Ascending aorta (tissue), 2 donors: ENCODE results near the gene ITGAX. TPM values are rescaled to one million over a fixed set of nuclear protein-coding genes. Genes with fewer than 3 reads are reported as not detected.

Source experiments
- DNase-seq, 2 donors: peaks; one replicate each; pipeline ENCODE4 v3.0.0-alpha.2; 2019; ENCODE audit warnings: low spot score in 2 of 2
- H3K27ac ChIP-seq, 2 donors: fragments of 200-600 bp; sonication (generic); one replicate each; pipeline ENCODE4 v1.5.1; 2016 to 2017; ENCODE audit warnings: mild to moderate bottlenecking in 1 of 2
- H3K27me3 ChIP-seq: fragments of 200-600 bp; sonication (generic); one replicate; pipeline ENCODE4 v1.5.1; 2017
- H3K36me3 ChIP-seq, 2 donors: fragments of 200-600 bp; sonication (generic); one replicate each; pipeline ENCODE4 v1.5.1; 2016
- H3K4me1 ChIP-seq, 2 donors: fragments of 200-600 bp; sonication (generic); one replicate each; pipeline ENCODE4 v1.5.1; 2016 to 2017; ENCODE audit warnings: mild to moderate bottlenecking in 1 of 2
- H3K4me3 ChIP-seq, 2 donors: fragments of 200-600 bp; sonication (generic); one replicate each; pipeline ENCODE4 v1.5.1; 2016 to 2017; ENCODE audit warnings: mild to moderate bottlenecking in 1 of 2
- H3K9me3 ChIP-seq, 2 donors: fragments of 200-600 bp; sonication (generic); one replicate each; pipeline ENCODE4 v1.5.1; 2016
- CTCF ChIP-seq, 3 experiments: fragments of 200-600 bp in 2 of 3; fragments of 450-650 bp in 1 of 3; sonication (generic) in 2 of 3; IDR thresholded peaks; one replicate each; pipeline ENCODE4 v1.5.1; 2016 to 2019; ENCODE audit warnings: antibody characterized with exemption in 3 of 3, mild to moderate bottlenecking in 1 of 3, moderate library complexity in 1 of 3
- intact Hi-C: fragments of 100-400 bp; cut with DNase I; formaldehyde crosslinking; loops from one replicate; pipeline ENCODE4 v1.15.1; 2023
- total RNA-seq: library from RNA; depleted of rRNA; stranded (reverse); fragments of >200 nt; gene quantifications from one replicate; pipeline ENCODE4 v1.1.0, GENCODE V29; 2016

Gene ITGAX
- total RNA-seq, 1 donor from 2014 or later, result 3.6 TPM

GRCh38 chr16:31385680-31386079 lies 30.7 kb downstream of the ITGAX start:
- Histone ChIP-seq H3K4me1 (no peaks in the 10 kb centered on the region), H3K4me3 (no peak overlapping the region), H3K9me3 (no peaks in the 10 kb centered on the region), H3K27me3 (no peaks in the 10 kb centered on the region), H3K27ac (no peak overlapping the region), H3K36me3 (no peaks in the 10 kb centered on the region)
- no peak for DNase-seq
- intact Hi-C loops, result no loop called here
- no peak for TF ChIP-seq CTCF (IDR thresholded peaks at IDR 0.05)

GRCh38 chr16:31386157-31386984 lies 31.4 kb downstream of the ITGAX start:
- no peak overlapping the region for H3K27ac ChIP-seq
- no peak overlapping the region for H3K4me3 ChIP-seq
- no peaks in the 10 kb centered on the region for H3K9me3 ChIP-seq
- TF ChIP-seq CTCF (IDR thresholded peaks at IDR 0.05), result no peak
- intact Hi-C loops, result no loop called here
- DNase-seq, result no peak
- no peaks in the 10 kb centered on the region for H3K36me3 ChIP-seq
- no peaks in the 10 kb centered on the region for H3K4me1 ChIP-seq
- H3K27me3 ChIP-seq, result no peaks in the 10 kb centered on the region

- no peak overlapping the region for H3K4me3 ChIP-seq
- no peaks in the 10 kb centered on the region for H3K4me1 ChIP-seq
- no peaks in the 10 kb centered on the region for H3K9me3 ChIP-seq
- intact Hi-C loops, result no loop called here
- H3K27ac ChIP-seq, result no peak overlapping the region
- DNase-seq, result no peak
- no peak for TF ChIP-seq CTCF (IDR thresholded peaks at IDR 0.05)
- H3K36me3 ChIP-seq, result no peaks in the 10 kb centered on the region
- no peaks in the 10 kb centered on the region for H3K27me3 ChIP-seq
These were observed 33.6 kb downstream of the ITGAX start for GRCh38 chr16:31388535-31388934.

- no peaks in the 10 kb centered on the region for H3K4me1 ChIP-seq
- no peaks in the 10 kb centered on the region for H3K9me3 ChIP-seq
- H3K36me3 ChIP-seq, result no peaks in the 10 kb centered on the region
- intact Hi-C loops, result no loop called here
- H3K4me3 ChIP-seq, result no peak overlapping the region
- no peak overlapping the region for H3K27ac ChIP-seq
- TF ChIP-seq CTCF (IDR thresholded peaks at IDR 0.05), result no peak
- DNase-seq, result no peak
- H3K27me3 ChIP-seq, result no peaks in the 10 kb centered on the region
These were observed 35.6 kb downstream of the ITGAX start for GRCh38 chr16:31390504-31391041.

- H3K4me1 ChIP-seq, result no peaks in the 10 kb centered on the region
- H3K27me3 ChIP-seq, result no peaks in the 10 kb centered on the region
- H3K36me3 ChIP-seq, result no peaks in the 10 kb centered on the region
- no peak for DNase-seq
- no peak for TF ChIP-seq CTCF (IDR thresholded peaks at IDR 0.05)
- intact Hi-C loops, result no loop called here
- H3K4me3 ChIP-seq, result no peak within 1 kb of the TSS
- H3K9me3 ChIP-seq, result no peaks in the 10 kb centered on the region
- H3K27ac ChIP-seq, result no peak within 1 kb of the TSS
These were observed 38.1 kb downstream of the ITGAX start, which contains the start of gene ITGAD for GRCh38 chr16:31393056-31393455. ITGAD (plus strand) TSS chr16:31393335; CDS start chr16:31393361, 26 bp downstream.
